Stimulated activated CD4-positive, alpha-beta T cell treated with anti-CD3 and anti-CD28 coated beads, Interleukin-2, amount 100 ng/mL, for 48 hours (primary cell): ENCODE measurements around the gene CES3.

ENCODE experiments used
- DNase-seq, 2 donors: peaks; one replicate each; pipeline ENCODE4 v3.0.0-alpha.2; 2020

Gene CES3, protein sequence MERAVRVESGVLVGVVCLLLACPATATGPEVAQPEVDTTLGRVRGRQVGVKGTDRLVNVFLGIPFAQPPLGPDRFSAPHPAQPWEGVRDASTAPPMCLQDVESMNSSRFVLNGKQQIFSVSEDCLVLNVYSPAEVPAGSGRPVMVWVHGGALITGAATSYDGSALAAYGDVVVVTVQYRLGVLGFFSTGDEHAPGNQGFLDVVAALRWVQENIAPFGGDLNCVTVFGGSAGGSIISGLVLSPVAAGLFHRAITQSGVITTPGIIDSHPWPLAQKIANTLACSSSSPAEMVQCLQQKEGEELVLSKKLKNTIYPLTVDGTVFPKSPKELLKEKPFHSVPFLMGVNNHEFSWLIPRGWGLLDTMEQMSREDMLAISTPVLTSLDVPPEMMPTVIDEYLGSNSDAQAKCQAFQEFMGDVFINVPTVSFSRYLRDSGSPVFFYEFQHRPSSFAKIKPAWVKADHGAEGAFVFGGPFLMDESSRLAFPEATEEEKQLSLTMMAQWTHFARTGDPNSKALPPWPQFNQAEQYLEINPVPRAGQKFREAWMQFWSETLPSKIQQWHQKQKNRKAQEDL

DNA sequence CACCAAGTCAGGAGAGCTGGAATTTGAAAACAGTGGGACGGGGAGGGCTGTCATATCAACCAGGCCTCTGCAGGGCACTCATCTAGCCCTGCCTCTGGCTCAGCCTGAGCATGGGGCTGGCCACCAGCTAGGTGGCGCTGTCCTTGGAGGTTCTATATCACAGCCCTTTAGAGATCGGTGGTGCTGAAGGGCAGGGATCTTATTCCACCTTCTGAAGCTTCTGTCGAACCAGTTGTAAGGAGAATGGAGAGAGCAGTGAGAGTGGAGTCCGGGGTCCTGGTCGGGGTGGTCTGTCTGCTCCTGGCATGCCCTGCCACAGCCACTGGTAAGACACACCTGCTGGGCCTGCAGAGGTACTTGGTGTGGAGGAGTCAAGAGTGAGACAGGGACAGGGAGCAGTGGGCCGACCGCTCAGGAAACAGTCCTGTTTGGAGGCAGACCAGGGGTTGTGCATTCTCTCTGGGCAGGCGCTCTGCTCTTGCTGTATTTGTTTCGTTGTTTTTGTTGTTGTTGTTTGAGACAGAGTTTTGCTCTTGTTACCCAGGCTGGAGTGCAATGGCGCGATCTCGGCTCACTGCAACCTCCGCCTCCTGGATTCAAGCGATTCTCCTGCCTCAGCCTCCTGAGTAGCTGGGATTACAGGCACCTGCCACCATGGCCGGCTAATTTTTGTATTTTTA, at the start of gene CES3:
Gene CES3 (plus strand): TSS at position 202 of the 680 bp plus-strand sequence. CDS start 42 bp downstream, at position 244.
- peak; percentile 66 to 70 for DNase-seq

DNA sequence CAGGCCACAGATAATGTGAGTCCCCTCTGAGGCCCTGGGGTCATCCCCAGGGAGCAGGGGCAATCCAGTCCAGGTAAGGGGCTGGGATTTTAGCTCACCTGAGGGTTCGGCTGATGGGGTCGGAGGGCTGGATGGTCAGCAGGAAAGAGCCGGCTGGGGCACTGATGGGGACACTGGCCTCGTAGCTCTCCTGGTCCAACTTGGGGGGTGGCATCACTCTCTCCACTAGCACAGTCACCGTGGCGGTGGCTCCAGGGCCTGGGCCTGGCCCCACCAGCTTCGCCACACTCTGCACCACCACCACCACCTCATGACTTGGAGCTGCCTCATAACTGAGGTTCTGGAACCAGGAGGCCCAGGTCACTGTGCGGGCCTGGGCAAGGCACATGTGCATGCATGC, 49.3 kb upstream of the CES3 start:
- no peak for DNase-seq

DNA sequence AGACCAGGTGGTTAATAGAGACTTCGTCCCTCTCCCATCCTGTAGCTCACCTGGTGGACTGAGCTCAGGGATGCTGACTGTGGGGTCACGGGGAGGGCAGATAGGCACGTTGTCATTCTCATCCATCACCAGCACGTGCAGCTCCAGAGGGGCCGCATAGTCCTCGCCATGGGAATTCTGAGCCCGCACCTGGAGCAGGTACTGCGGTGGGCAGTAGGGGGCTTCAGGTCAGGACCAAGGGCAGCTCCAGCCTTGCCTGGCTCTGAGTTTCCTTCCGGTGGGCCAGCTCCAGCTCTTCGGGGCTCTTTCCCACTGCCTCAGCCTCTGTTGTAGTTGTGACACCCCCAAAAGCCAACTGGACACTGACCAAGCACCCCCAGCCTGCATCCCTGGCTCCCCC, 48.0 kb upstream of the CES3 start:
- DNase-seq = no peak

DNA sequence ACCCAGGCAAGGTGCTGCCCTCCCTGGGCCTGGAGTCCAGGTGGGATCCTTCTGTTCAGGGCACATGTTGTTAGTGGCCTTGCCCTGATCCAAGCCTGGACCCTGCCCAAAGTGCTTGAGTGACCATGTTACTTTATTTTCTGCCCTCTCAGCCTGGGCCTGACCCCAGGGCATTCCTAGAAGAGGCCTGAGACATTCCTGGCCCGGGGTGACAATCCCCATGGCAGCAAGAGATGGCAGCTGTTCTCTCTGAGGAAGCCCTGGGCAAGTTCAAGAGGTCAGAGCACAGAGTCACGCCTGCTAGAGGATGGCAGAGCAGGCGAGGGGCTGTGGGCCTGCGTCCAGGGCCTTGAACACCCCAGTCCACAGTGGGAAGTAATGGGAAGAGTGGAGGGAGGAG, 47.4 kb upstream of the CES3 start:
- no peak for DNase-seq

DNA sequence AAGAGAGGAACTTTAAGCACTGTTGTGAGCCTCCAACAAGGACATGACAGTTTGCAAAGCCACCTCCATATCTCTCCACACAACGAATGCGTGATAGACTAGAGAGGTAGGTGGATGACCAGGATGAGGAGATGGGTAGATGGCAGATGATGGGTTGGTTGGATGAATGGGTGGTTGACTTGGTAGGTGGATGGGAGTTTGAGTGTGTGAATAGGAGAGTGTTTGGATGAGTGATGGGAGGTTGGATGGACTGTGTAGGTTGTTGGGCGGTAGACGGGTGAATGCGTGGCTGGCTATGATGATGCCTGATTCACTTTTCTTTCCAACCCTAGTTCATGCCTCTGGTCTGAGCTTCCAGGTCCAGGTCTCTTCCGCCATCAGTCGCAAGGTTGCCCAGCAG, 46.5 kb upstream of the CES3 start:
- DNase-seq = no peak

DNA sequence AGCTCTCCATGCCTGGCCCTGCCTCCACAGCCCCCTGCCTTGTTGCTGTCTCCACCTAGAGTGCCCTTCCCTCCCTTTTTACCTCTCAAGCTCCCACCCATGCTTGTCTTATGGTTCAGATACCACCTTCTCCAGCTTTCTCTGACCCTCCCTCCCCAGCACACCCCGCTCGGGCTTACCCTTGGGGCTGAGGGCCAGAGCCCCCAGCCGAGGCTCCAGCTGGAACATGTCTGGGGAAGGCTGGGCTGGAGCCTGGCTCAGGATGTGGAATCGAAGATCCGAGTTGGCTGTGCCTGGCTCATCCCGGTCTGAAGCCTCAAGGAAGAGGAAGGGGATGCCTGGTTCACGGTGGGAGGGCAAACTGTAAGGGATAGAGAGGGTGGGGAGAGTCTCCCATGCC, 46.0 kb upstream of the CES3 start:
- DNase-seq = no peak

DNA sequence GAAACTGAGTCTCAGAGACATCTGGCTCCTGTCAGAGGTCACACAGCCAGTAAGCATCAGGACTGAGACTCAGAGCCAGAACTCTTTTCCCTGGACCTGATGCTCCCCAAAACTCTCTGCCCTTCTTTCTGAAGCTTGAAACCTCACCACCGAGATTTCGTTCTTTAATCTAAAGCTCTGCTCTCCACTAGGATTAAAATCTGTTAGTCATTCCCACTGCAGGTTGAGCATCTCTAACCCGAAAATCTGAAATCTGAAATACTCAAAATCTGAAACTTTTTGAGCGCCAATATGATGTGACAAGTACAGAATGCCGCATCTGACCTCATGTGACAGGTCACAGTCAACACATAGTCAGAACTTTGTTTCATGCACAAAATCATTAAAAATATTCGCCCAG, 44.5 kb upstream of the CES3 start:
- DNase-seq = no peak

DNA sequence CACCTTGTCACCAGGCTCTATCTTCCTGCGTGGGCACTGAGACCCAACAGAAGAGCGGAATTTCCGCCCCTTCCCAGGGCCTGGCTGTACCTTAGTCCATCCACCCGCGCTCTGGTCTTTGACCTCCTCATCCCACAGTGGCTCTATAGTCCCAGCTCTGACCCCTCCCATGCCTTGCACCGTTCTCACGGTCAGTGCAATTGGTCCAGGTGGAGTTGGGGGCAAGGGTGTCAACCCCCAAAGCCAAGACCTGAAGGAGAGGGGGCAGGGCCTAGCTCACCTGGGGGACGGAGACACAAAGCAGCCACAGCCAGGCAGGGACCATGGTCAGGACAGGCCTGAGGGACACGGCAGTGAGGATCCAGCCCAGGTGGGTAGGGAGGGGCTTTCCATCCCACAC, 43.3 kb upstream of the CES3 start:
- DNase-seq = no peak

DNA sequence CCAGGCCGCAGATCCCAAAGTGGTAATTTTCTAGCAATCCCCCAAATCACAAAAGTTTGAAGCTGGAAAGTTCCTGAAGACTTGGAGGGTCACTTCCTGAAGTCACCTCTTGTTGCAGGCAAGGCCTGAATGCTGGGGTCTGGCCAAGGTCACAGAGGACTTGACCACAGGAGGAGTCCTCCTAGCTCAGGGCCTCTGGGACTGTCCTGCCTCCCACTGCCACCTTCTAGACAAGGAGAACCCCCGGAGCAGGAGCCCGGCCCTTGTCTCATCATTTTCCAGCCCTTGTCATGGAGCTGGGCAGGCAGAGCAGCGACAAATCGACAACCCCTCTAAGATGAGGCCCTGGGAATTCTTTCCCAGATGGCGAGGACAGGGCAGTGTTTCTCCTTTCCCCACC, 42.7 kb upstream of the CES3 start:
- no peak for DNase-seq

DNA sequence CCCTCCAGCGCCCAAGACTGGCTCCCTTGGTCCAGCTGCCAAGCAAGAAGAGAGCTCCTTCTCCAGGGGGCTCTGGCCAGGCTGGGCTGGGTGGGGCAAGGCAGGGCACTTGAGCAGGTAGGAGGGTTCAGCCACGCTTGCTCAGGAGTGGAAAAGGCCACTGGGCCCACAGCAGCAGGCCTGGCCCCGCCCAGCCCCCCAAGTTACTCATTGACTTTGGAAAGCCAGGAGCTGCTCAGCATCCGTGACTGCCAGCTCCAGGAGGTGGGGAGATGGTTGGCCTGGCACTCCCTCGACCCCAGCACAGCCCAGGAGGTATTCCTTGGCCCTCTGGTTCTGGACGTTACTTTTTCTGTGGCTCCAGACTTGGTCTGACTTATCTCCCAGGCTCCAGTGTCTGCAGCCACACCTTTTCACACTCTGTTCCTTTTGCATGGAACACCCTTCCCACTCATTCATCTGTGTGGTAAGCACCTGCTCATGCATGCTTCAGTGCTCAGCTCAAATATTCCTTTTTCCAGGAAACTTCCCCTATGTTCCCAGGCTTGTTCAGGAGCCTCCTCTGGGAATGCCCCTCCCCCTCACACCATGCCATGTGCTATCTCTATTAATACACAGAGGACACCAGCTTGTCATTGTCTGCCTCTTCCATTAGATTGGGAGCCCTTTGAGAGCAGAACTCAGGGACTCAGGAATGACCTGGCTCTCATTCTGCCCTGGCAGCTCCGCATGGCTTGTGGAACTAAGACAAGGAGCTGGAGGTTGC, 42.1 kb upstream of the CES3 start, which contains the start of gene CDH16:
Gene CDH16 (minus strand): TSS at position 83 of the 766 bp plus-strand sequence. CDS start 820 bp downstream, outside the sequence.
- DNase-seq = no peak

DNA sequence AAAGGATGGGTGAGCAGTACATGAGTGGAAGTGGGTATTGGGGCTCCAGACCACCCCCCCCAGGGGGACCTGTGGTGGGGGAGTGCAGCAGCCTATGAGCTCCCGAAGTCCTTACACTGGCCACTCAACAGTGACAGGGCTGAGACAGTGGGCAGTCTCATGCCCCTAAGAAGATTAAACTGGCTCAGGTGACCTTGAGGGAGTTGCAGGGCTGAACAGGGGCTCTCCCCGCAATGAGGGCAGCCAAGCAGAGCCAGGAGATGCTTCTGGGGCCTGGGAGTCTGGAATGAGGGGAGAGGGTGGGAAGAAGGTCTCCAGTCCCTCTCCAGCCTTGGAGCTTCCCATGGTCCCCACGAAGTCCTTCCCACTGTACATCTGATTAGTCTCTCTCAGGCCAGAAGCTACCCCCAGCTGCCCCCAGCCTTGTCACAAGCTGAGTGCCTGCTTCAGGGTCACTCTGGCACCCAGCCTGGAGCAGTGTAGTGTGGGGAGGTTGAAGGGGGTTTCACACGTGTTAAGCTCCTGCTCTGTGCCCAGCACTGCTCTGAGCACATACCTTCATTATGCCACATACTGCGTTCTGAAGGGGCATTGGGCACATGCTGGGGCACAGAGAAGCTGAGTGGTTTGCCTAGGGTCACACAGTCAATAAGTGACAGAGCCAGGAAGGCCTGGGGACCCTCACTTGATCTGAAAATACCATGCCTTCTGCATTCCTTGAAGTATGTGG, 41.3 kb upstream of the CES3 start:
- DNase-seq = no peak

DNA sequence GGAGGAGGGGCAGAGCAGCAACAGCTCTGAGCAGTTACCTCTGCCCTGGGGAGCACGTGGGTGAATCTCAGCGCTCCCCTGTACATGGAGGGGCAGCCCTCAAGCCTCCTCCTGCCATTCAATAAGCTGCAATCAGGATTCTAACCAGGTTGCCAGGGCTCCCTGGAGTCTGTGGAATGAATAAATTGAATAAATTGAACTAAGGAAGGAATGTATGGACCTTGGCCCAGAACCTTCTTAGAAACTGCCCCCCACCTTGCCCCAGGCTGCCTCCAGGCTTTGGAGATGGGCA, 40.8 kb upstream of the CES3 start:
- DNase-seq = no peak

DNA sequence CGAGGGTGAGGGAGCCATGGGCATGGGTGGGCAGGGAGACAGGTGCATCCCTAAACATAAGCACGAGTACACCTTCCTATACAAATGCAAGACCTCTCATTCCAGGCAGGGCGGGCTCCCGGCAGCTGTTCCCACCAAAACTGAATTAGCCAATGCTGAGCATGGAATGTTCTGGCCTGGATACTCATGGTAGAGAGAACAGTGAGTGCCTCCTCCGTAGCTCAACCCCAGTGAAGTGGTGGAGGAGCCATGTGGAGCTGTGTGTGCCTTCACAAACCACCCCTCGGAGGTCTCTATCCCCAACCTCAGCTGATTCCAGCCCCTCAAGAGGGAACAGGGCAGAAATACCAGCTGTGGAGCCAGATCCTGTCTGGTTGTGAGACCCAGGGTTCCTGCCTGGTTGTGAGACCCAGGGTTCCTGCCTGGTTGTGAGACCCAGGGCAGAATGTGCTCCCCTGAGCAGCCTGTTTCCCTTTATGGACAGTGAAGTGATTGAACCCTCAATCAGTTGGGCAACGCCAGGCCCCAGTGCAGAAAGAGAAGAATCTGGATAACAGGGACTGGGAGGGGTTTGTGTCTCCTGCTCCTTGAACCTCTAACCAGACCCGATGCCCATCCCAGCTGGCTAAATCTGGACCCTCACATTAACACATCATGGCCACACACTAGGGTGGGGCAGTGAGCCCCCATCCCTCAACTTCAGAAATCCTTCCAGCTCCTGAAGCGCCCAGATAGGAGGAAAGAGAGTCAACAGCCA, 40.0 kb upstream of the CES3 start:
- DNase-seq = no peak

DNA sequence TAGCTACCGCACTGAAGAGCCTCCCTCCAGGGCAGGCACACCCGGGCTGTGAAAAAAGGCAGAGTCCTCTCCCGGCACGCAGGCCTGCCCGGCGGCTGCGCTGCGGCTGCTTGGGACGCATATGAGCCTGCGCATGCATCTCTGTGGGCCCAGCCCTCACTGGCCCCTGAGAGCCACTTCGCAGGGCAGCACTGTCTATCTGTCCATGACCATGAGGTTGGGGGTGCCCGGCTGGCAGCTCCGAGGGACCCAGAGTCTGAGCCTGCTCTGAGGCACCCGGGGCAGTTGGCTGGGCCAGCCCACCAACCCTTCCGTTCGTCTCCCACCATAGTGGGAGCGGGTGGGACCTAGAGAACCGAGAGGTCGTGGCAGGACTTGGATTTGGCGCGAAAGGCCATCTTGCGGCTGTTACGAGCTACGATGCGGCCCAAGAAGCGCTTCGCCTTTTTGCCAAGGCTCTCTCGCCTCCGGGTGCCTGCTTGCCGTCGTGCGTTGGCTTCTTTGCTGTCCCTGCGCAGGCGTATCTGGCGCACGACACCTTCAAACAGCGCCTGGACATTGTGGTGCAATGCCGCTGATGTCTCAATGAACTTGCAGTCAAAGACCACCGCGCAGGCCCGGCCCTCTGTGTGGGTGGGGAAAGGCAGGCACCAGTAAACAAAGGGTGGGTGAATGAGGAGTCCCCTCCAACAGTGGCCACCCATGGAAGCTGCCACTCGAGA, 39.2 kb upstream of the CES3 start:
- DNase-seq = no peak

DNA sequence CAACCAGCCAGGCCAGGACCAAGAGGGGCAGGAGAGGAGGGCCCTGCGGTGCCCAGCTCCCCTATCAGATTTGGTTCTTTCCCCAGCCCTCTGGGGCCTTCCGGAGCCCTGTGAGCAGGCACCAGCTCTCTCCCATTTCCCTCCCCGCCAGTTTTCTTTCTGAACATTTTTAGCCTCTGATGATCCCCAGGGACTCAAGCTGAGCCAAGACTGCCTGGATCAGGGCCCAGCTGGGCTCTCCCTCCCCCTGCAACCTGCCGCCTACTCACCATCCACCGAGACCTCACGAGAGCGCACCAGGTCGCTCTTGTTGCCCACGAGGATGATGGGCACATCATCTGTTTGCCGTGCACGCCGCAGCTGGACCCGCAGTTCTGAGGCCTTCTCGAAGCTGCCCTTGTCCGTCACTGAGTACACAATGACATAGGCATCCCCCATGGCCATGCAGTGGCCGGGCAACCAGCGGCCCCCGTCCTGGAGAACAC, 37.8 kb upstream of the CES3 start:
- no peak for DNase-seq

DNA sequence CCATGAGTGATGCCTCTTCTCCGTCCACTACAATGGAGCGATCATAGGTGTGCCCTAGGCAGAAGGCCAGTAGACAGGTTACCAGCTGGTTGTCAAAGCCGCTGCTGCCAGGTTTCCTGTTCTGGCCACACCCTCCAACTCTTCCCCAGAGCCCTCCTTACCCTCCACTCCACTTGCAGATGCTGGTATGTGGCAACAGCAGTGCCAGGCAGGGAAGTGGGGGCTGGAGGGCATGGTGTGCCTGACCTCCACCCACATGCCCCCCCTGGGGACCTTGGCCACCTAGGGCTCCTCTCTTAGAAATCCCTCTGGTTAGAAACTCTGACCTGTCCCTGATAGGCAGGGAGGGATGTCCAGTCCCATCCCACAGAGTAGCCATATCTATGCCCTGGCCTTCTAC, 37.2 kb upstream of the CES3 start:
- no peak for DNase-seq

DNA sequence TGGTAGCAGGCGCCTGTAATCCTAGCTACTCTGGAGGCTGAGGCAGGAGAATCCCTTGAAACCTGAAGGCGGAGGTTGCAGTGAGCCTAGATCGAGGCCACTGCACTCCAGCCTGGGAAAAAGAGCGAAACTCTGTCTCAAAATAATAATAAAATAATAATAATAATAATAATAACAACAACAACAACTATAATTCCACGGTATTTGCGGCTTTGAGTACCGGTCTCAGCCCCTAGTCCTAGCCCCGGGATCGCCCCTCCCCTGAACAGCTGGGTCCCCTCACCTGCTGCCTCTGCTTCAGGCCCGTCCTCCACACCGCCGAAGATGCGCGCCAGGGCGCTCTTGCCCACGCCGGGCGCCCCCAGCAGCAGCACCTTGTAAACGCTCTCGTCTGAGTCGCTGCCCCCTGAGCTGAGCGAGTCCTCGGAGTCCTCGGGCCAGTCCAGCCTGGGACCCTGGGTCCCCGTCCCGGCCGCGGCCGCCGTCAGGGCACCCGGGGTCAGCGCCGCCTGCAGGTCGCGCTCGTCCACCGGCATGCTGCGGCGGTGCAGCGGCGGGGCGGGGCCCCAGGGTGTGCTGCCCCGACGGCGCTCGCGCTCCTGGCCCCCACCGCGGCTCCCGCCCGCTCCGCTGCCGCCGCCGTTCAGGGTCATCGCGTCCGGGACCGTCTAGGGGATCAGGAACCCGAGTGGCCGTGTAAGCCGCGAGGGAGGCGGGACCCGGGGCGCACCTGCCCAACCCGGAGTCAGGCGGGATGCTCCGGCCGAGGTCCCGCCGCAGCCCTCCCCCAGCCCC, 36.3 kb upstream of the CES3 start:
- peak; percentile 33 to 42 for DNase-seq

DNA sequence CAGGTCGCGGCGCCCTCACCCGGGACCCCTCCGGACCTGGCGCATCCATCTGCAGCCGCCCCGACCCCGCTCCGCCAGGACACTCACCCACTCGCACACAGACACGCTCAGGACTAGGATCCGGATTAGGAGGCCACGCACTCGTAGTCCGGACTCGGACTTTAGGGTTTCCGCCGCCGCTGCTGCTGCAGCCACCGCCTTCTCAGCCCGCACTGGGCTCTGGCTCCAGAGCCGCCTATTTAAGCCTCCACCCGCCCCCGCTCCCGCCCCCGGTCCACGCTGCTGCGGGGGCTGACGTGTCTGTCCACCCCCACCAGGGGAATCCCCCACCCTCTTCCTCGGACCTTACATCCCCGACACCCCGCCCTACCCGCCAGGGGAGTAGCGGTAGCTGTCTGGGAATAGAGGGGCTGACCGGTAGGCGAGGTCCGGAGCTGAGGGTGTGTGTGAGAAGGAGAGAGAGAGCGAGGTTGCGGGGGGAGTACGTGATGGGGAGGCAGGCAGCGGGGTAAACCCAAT, 35.7 kb upstream of the CES3 start, which contains the start of gene RRAD:
Gene RRAD (minus strand): TSS at position 214 of the 519 bp plus-strand sequence. CDS start 356 bp downstream, outside the sequence.
- no peak for DNase-seq

DNA sequence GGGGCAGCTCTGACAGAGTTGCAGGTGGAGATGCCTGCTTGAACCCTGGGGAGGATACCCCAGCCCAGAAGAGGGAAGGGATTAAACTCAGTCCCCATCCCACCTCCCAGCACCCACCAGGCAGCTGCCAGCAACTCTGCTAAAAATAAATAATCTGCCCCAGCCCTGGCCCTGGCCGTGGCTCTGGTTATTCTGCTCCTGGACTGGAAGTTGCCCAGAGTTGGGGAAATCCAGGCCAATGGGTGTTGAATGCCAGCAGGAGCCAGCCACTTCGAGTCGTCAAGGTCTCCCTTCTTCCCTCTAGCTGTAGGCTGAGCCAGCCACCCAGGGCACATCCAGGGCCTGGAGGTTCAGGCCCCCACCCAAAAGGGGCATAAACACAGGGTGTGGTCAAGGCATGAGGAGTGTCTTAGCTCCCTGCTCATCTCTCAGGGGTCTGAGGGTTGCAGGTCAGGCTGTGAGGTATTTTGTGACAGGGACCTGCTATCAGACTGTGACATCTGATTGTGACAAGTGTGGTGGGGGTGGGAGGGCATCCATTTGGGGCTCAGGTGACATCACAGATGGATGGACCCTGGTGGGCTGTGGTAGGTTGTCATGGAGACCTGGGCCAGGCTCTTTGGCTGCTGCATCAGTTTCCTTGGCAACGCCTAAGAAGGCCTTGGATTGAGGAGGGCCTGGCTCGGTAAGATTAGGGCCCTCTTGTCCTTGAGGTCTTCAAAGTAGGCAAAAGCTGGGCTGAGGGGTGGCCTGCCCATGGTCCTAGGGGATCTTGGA, 34.7 kb upstream of the CES3 start:
- no peak for DNase-seq
